GM23338 (cell line): ENCODE data around the gene OAS3. TPM values are rescaled to one million over a fixed set of nuclear protein-coding genes. Genes with fewer than 3 reads are reported as not detected.

Source experiments
- ATAC-seq: fragments of 200-7000 bp; cut with Tn5 transposase; 3 replicates; pipeline ENCODE4 v1.9.1; 2020
- DNase-seq: peaks from one replicate; pipeline ENCODE4 v3.0.0-alpha.2; 2015; ENCODE audit warnings: low spot score
- H2AFZ ChIP-seq: fragments of 200-600 bp; sonication (generic); 2 replicates; pipeline ENCODE4 v1.8.0; 2016; ENCODE audit warnings: antibody characterized with exemption, mild to moderate bottlenecking, moderate library complexity
- H3F3A ChIP-seq: fragments of 200-600 bp; sonication (generic); replicated peaks from 2 replicates; pipeline ENCODE4 v1.8.0; 2017; ENCODE audit warnings: antibody characterized with exemption, mixed run types, low read depth
- H3K27ac ChIP-seq: fragments of 200-600 bp; sonication (generic); 2 replicates; pipeline ENCODE4 v1.6.1; 2016; ENCODE audit warnings: low read depth
- H3K27me3 ChIP-seq: fragments of 200-600 bp; sonication (generic); 2 replicates; pipeline ENCODE4 v1.8.0; 2016; ENCODE audit warnings: mild to moderate bottlenecking, mixed run types, moderate library complexity; ENCODE audit not compliant: insufficient read depth
- H3K36me3 ChIP-seq: fragments of 200-600 bp; sonication (generic); 2 replicates; pipeline ENCODE4 v1.8.0; 2016; ENCODE audit warnings: mild to moderate bottlenecking; ENCODE audit not compliant: insufficient read depth
- H3K4me1 ChIP-seq: fragments of 200-600 bp; sonication (generic); 2 replicates; pipeline ENCODE4 v1.8.0; 2016; ENCODE audit warnings: mild to moderate bottlenecking, moderate library complexity; ENCODE audit not compliant: insufficient read depth
- H3K4me2 ChIP-seq: fragments of 200-600 bp; sonication (generic); 2 replicates; pipeline ENCODE4 v1.7.1; 2017; ENCODE audit warnings: mixed run types
- H3K4me3 ChIP-seq: fragments of 200-600 bp; sonication (generic); 2 replicates; pipeline ENCODE4 v1.6.1; 2016; ENCODE audit warnings: mixed run types
- H3K79me2 ChIP-seq: fragments of 200-600 bp; sonication (generic); replicated peaks from 2 replicates; pipeline ENCODE4 v1.8.0; 2017; ENCODE audit warnings: mild to moderate bottlenecking; ENCODE audit not compliant: insufficient read depth
- H3K9me2 ChIP-seq: fragments of 200-600 bp; sonication (generic); 2 replicates; pipeline ENCODE4 v1.8.0; 2017; ENCODE audit not compliant: insufficient read depth
- H4K20me1 ChIP-seq: fragments of 200-600 bp; sonication (generic); replicated peaks from 2 replicates; pipeline ENCODE4 v1.8.0; 2017; ENCODE audit warnings: mild to moderate bottlenecking; ENCODE audit not compliant: insufficient read depth
- H3K27ac Mint-ChIP-seq: 2 replicates; pipeline ENCODE4 v1.8.0; 2020; ENCODE audit warnings: inconsistent platforms, mild to moderate bottlenecking, moderate library complexity, mixed read lengths
- H3K27me3 Mint-ChIP-seq: 3 replicates; pipeline ENCODE4 v1.8.0; 2022; ENCODE audit warnings: low read depth, mild to moderate bottlenecking, moderate library complexity, mixed read lengths, inconsistent platforms; ENCODE audit not compliant: insufficient read depth, poor library complexity
- H3K36me3 Mint-ChIP-seq: 3 replicates; pipeline ENCODE4 v1.8.0; 2021; ENCODE audit warnings: low read depth, mild to moderate bottlenecking, inconsistent platforms, moderate library complexity, mixed read lengths
- H3K4me1 Mint-ChIP-seq: 3 replicates; pipeline ENCODE4 v1.8.0; 2020; ENCODE audit warnings: mild to moderate bottlenecking, inconsistent platforms, mixed read lengths
- H3K4me3 Mint-ChIP-seq: 3 replicates; pipeline ENCODE4 v1.8.0; 2021; ENCODE audit warnings: moderate library complexity, mild to moderate bottlenecking, inconsistent platforms, mixed read lengths
- H3K9me3 Mint-ChIP-seq: 3 replicates; pipeline ENCODE4 v1.8.0; 2020; ENCODE audit warnings: moderate library complexity, mild to moderate bottlenecking, inconsistent platforms, mixed read lengths
- CREB1 ChIP-seq: fragments of 250-450 bp; sonication (Bioruptor Pico); IDR thresholded peaks from 2 replicates; pipeline ENCODE4 v1.5.0; 2020; ENCODE audit warnings: low read depth, mild to moderate bottlenecking, moderate library complexity
- CTCF ChIP-seq, 2 experiments: fragments of 200-600 bp in 1 of 2; sonication (generic) in 1 of 2; conservative IDR thresholded peaks; 2 replicates each; pipeline versions ENCODE4 v1.5.1 to v1.6.1; 2016 to 2017; ENCODE audit warnings: antibody characterized with exemption in 2 of 2, low read depth in 2 of 2, mild to moderate bottlenecking in 2 of 2, moderate library complexity in 1 of 2
- ETS1 ChIP-seq: IDR thresholded peaks from 2 replicates; pipeline ENCODE4 v1.6.1; 2016; ENCODE audit warnings: antibody characterized with exemption
- EZH2 ChIP-seq: fragments of 200-600 bp; sonication (generic); IDR thresholded peaks from one replicate; pipeline ENCODE4 v1.8.0; 2017; ENCODE audit warnings: antibody characterized with exemption, mild to moderate bottlenecking, low read depth; ENCODE audit not compliant: unreplicated experiment
- EZH2phosphoT487 ChIP-seq: fragments of 200-600 bp; sonication (generic); IDR thresholded peaks from one replicate; pipeline ENCODE4 v1.8.1; 2018; ENCODE audit warnings: antibody characterized with exemption; ENCODE audit not compliant: unreplicated experiment
- JUNB ChIP-seq: IDR thresholded peaks from one replicate; pipeline ENCODE4 v1.6.1; 2016; ENCODE audit warnings: antibody characterized with exemption; ENCODE audit not compliant: unreplicated experiment
- NANOG ChIP-seq: IDR thresholded peaks from 2 replicates; pipeline ENCODE4 v1.6.1; 2016; ENCODE audit warnings: antibody characterized with exemption, borderline replicate concordance
- POLR2AphosphoS5 ChIP-seq: IDR thresholded peaks from 2 replicates; pipeline ENCODE4 v1.6.1; 2016; ENCODE audit warnings: antibody characterized with exemption, low read depth
- REST ChIP-seq: IDR thresholded peaks from one replicate; pipeline ENCODE4 v1.6.1; 2018; ENCODE audit warnings: antibody characterized with exemption; ENCODE audit not compliant: unreplicated experiment
- STAT1 ChIP-seq: IDR thresholded peaks from one replicate; pipeline ENCODE4 v1.6.1; 2016; ENCODE audit warnings: antibody characterized with exemption; ENCODE audit not compliant: unreplicated experiment
- ZNF114 ChIP-seq: fragments of 250-450 bp; sonication (Bioruptor Pico); IDR thresholded peaks from 2 replicates; pipeline ENCODE4 v1.5.0; 2020; ENCODE audit warnings: mild to moderate bottlenecking, moderate library complexity
- ZNF331 ChIP-seq: fragments of 250-450 bp; sonication (Bioruptor Pico); IDR thresholded peaks from 2 replicates; pipeline ENCODE4 v1.5.0; 2020; ENCODE audit warnings: low read depth, mild to moderate bottlenecking, moderate library complexity
- ZNF462 ChIP-seq: fragments of 250-450 bp; sonication (Bioruptor Pico); IDR thresholded peaks from 2 replicates; pipeline ENCODE4 v1.5.0; 2020; ENCODE audit warnings: mild to moderate bottlenecking, moderate library complexity
- polyA plus RNA-seq: library from polyadenylated mRNA; unstranded; fragments of >200 nt; fragmentation: Nextera tagmentation; extraction: Ambion mirVana; gene quantifications from 2 replicates; pipeline ENCODE4 v1.2.1, GENCODE V29; 2016
- total RNA-seq: library from RNA; depleted of rRNA; stranded (reverse); fragments of >200 nt; shearing (Covaris generic); gene quantifications from 2 replicates; pipeline ENCODE4 v1.2.3, GENCODE V29; 2014

The OAS3 gene
- total and polyA plus RNA-seq, 2 experiments from 2014 or later, result 0.27 to 1.4 TPM

GRCh38 chr12:112904571-112904970 is 33.7 kb upstream of the OAS3 start:
- Histone ChIP-seq H3K36me3 (no peaks in the 10 kb centered on the region), H3K9me2 (no peaks in the 10 kb centered on the region), H4K20me1 (no peaks in the 10 kb centered on the region), H3K27me3 (no peaks in the 10 kb centered on the region), H3K4me3 (no peak overlapping the region), H3K79me2 (no peaks in the 10 kb centered on the region), H3F3A (no peaks in the 10 kb centered on the region), H2AFZ (no peak overlapping the region), H3K4me1 (no peaks in the 10 kb centered on the region), H3K27ac (no peak overlapping the region), H3K4me2 (no peak overlapping the region)
- peaks cover 4% of the 10 kb centered on the region; the same call in 2 of the 3 replicates for H3K36me3 Mint-ChIP-seq
- H3K4me3 Mint-ChIP-seq, result no peak overlapping the region
- H3K4me1 Mint-ChIP-seq, result peaks cover 5% of the 10 kb centered on the region; the same call in 2 of the 3 replicates
- no peak for ATAC-seq
- H3K27me3 Mint-ChIP-seq, result peaks cover 4% of the 10 kb centered on the region
- H3K9me3 Mint-ChIP-seq, result peaks cover 33% of the 10 kb centered on the region
- TF ChIP-seq JUNB (no peak), EZH2 (no peak), EZH2phosphoT487 (no peak), CTCF (conservative IDR thresholded peaks at IDR 0.05; ENCODE audit: low read depth in 2 of 2) (no peak), CREB1 (CRISPR knock-in tag) (no peak), NANOG (no peak), ETS1 (no peak), REST (no peak), POLR2AphosphoS5 (no peak), STAT1 (no peak), ZNF331 (CRISPR knock-in tag) (no peak), ZNF462 (CRISPR knock-in tag) (no peak), ZNF114 (CRISPR knock-in tag) (no peak)
- DNase-seq, result no peak
- no peak overlapping the region for H3K27ac Mint-ChIP-seq
